GM23338 (cell line): Measurements from ENCODE around the gene RBBP4. TPM values are rescaled to one million over a fixed set of nuclear protein-coding genes. Genes with fewer than 3 reads are reported as not detected.

Experiments used
- ATAC-seq: fragments of 200-7000 bp; cut with Tn5 transposase; 3 replicates; pipeline ENCODE4 v1.9.1; 2020
- DNase-seq: peaks from one replicate; pipeline ENCODE4 v3.0.0-alpha.2; 2015; ENCODE audit warnings: low spot score
- H2AFZ ChIP-seq: fragments of 200-600 bp; sonication (generic); 2 replicates; pipeline ENCODE4 v1.8.0; 2016; ENCODE audit warnings: antibody characterized with exemption, mild to moderate bottlenecking, moderate library complexity
- H3F3A ChIP-seq: fragments of 200-600 bp; sonication (generic); replicated peaks from 2 replicates; pipeline ENCODE4 v1.8.0; 2017; ENCODE audit warnings: antibody characterized with exemption, mixed run types, low read depth
- H3K27ac ChIP-seq: fragments of 200-600 bp; sonication (generic); 2 replicates; pipeline ENCODE4 v1.6.1; 2016; ENCODE audit warnings: low read depth
- H3K27me3 ChIP-seq: fragments of 200-600 bp; sonication (generic); 2 replicates; pipeline ENCODE4 v1.8.0; 2016; ENCODE audit warnings: mild to moderate bottlenecking, mixed run types, moderate library complexity; ENCODE audit not compliant: insufficient read depth
- H3K36me3 ChIP-seq: fragments of 200-600 bp; sonication (generic); 2 replicates; pipeline ENCODE4 v1.8.0; 2016; ENCODE audit warnings: mild to moderate bottlenecking; ENCODE audit not compliant: insufficient read depth
- H3K4me1 ChIP-seq: fragments of 200-600 bp; sonication (generic); 2 replicates; pipeline ENCODE4 v1.8.0; 2016; ENCODE audit warnings: mild to moderate bottlenecking, moderate library complexity; ENCODE audit not compliant: insufficient read depth
- H3K4me2 ChIP-seq: fragments of 200-600 bp; sonication (generic); 2 replicates; pipeline ENCODE4 v1.7.1; 2017; ENCODE audit warnings: mixed run types
- H3K4me3 ChIP-seq: fragments of 200-600 bp; sonication (generic); 2 replicates; pipeline ENCODE4 v1.6.1; 2016; ENCODE audit warnings: mixed run types
- H3K79me2 ChIP-seq: fragments of 200-600 bp; sonication (generic); replicated peaks from 2 replicates; pipeline ENCODE4 v1.8.0; 2017; ENCODE audit warnings: mild to moderate bottlenecking; ENCODE audit not compliant: insufficient read depth
- H3K9me2 ChIP-seq: fragments of 200-600 bp; sonication (generic); 2 replicates; pipeline ENCODE4 v1.8.0; 2017; ENCODE audit not compliant: insufficient read depth
- H4K20me1 ChIP-seq: fragments of 200-600 bp; sonication (generic); replicated peaks from 2 replicates; pipeline ENCODE4 v1.8.0; 2017; ENCODE audit warnings: mild to moderate bottlenecking; ENCODE audit not compliant: insufficient read depth
- H3K27ac Mint-ChIP-seq: 2 replicates; pipeline ENCODE4 v1.8.0; 2020; ENCODE audit warnings: inconsistent platforms, mild to moderate bottlenecking, moderate library complexity, mixed read lengths
- H3K27me3 Mint-ChIP-seq: 3 replicates; pipeline ENCODE4 v1.8.0; 2022; ENCODE audit warnings: low read depth, mild to moderate bottlenecking, moderate library complexity, mixed read lengths, inconsistent platforms; ENCODE audit not compliant: insufficient read depth, poor library complexity
- H3K36me3 Mint-ChIP-seq: 3 replicates; pipeline ENCODE4 v1.8.0; 2021; ENCODE audit warnings: low read depth, mild to moderate bottlenecking, inconsistent platforms, moderate library complexity, mixed read lengths
- H3K4me1 Mint-ChIP-seq: 3 replicates; pipeline ENCODE4 v1.8.0; 2020; ENCODE audit warnings: mild to moderate bottlenecking, inconsistent platforms, mixed read lengths
- H3K4me3 Mint-ChIP-seq: 3 replicates; pipeline ENCODE4 v1.8.0; 2021; ENCODE audit warnings: moderate library complexity, mild to moderate bottlenecking, inconsistent platforms, mixed read lengths
- H3K9me3 Mint-ChIP-seq: 3 replicates; pipeline ENCODE4 v1.8.0; 2020; ENCODE audit warnings: moderate library complexity, mild to moderate bottlenecking, inconsistent platforms, mixed read lengths
- CTCF ChIP-seq, 2 experiments: fragments of 200-600 bp in 1 of 2; sonication (generic) in 1 of 2; conservative IDR thresholded peaks; 2 replicates each; pipeline versions ENCODE4 v1.5.1 to v1.6.1; 2016 to 2017; ENCODE audit warnings: antibody characterized with exemption in 2 of 2, low read depth in 2 of 2, mild to moderate bottlenecking in 2 of 2, moderate library complexity in 1 of 2
- JUNB ChIP-seq: IDR thresholded peaks from one replicate; pipeline ENCODE4 v1.6.1; 2016; ENCODE audit warnings: antibody characterized with exemption; ENCODE audit not compliant: unreplicated experiment
- NANOG ChIP-seq: IDR thresholded peaks from 2 replicates; pipeline ENCODE4 v1.6.1; 2016; ENCODE audit warnings: antibody characterized with exemption, borderline replicate concordance
- REST ChIP-seq: IDR thresholded peaks from one replicate; pipeline ENCODE4 v1.6.1; 2018; ENCODE audit warnings: antibody characterized with exemption; ENCODE audit not compliant: unreplicated experiment
- STAT1 ChIP-seq: IDR thresholded peaks from one replicate; pipeline ENCODE4 v1.6.1; 2016; ENCODE audit warnings: antibody characterized with exemption; ENCODE audit not compliant: unreplicated experiment
- ZNF462 ChIP-seq: fragments of 250-450 bp; sonication (Bioruptor Pico); IDR thresholded peaks from 2 replicates; pipeline ENCODE4 v1.5.0; 2020; ENCODE audit warnings: mild to moderate bottlenecking, moderate library complexity
- polyA plus RNA-seq: library from polyadenylated mRNA; unstranded; fragments of >200 nt; fragmentation: Nextera tagmentation; extraction: Ambion mirVana; gene quantifications from 2 replicates; pipeline ENCODE4 v1.2.1, GENCODE V29; 2016
- total RNA-seq: library from RNA; depleted of rRNA; stranded (reverse); fragments of >200 nt; shearing (Covaris generic); gene quantifications from 2 replicates; pipeline ENCODE4 v1.2.3, GENCODE V29; 2014

RBBP4 gene
- total and polyA plus RNA-seq, 2 experiments from 2014 or later = 262 to 312 TPM

GRCh38 chr1:32693455-32694174, 42.6 kb downstream of the RBBP4 start:
- TF ChIP-seq CTCF (conservative IDR thresholded peaks at IDR 0.05; ENCODE audit: low read depth in 2 of 2) = no peak
- no peak for TF ChIP-seq ZNF462 (CRISPR knock-in tag)
- no peak for TF ChIP-seq NANOG
- no peak for TF ChIP-seq STAT1
- no peak for TF ChIP-seq REST
- no peak for TF ChIP-seq JUNB
- H3K4me1 ChIP-seq = no peaks in the 10 kb centered on the region
- no peaks in the 10 kb centered on the region for H3K27me3 ChIP-seq
- ATAC-seq = no peak
- H3K27ac Mint-ChIP-seq = no peak overlapping the region
- no peak overlapping the region for H3K4me3 ChIP-seq
- no peak for DNase-seq
- H3K9me3 Mint-ChIP-seq = no peaks in the 10 kb centered on the region
- H3K4me1 Mint-ChIP-seq = peaks cover 3% of the 10 kb centered on the region; the same call in 2 of the 3 replicates
- H3K4me3 Mint-ChIP-seq = no peak overlapping the region
- H3K36me3 Mint-ChIP-seq = no peaks in the 10 kb centered on the region
- no peak overlapping the region for H3K4me2 ChIP-seq
- no peak overlapping the region for H3K27ac ChIP-seq
- no peaks in the 10 kb centered on the region; the same call in 1 of the 2 replicates for H4K20me1 ChIP-seq
- H3K9me2 ChIP-seq = 0 out of 2 replicates have a peak, but pooled peaks cover 3% of the 10 kb centered on the region
- no peaks in the 10 kb centered on the region for H3K79me2 ChIP-seq
- H3K27me3 Mint-ChIP-seq = peaks cover 15% of the 10 kb centered on the region
- no peak overlapping the region for H2AFZ ChIP-seq
- no peaks in the 10 kb centered on the region for H3F3A ChIP-seq
- no peaks in the 10 kb centered on the region for H3K36me3 ChIP-seq
